Upper lobe of left lung (tissue), 6 donors: ENCODE measurements around the gene WFDC1. TPM values are rescaled to one million over a fixed set of nuclear protein-coding genes. Genes with fewer than 3 reads are reported as not detected.

Source experiments
- ATAC-seq, 2 donors: fragments of 200-7000 bp; cut with Tn5 transposase; one replicate each; pipeline ENCODE4 v1.9.1; 2022; ENCODE audit warnings: mild to moderate bottlenecking in 2 of 2, moderate library complexity in 2 of 2; ENCODE audit not compliant: low FRiP score in 2 of 2
- DNase-seq, 2 donors: peaks; one replicate each; pipeline ENCODE4 v3.0.0-alpha.2; 2019 to 2020
- H3K27ac ChIP-seq, 4 donors: fragments of 200-600 bp; sonication (generic); one replicate each; pipeline ENCODE4 v1.5.1; 2016 to 2019
- H3K27me3 ChIP-seq, 4 donors: fragments of 200-600 bp; sonication (generic); one replicate each; pipeline ENCODE4 v1.5.1; 2017 to 2019
- H3K36me3 ChIP-seq, 4 donors: fragments of 200-600 bp; sonication (generic); one replicate each; pipeline ENCODE4 v1.5.1; 2016 to 2019
- H3K4me1 ChIP-seq, 4 donors: fragments of 200-600 bp; sonication (generic); one replicate each; pipeline ENCODE4 v1.5.1; 2018 to 2019
- H3K4me3 ChIP-seq, 4 donors: fragments of 200-600 bp; sonication (generic); one replicate each; pipeline ENCODE4 v1.5.1; 2017 to 2019; ENCODE audit warnings: mild to moderate bottlenecking in 2 of 4, moderate library complexity in 1 of 4
- H3K9me3 ChIP-seq, 4 donors: fragments of 200-600 bp; sonication (generic); one replicate each; pipeline ENCODE4 v1.5.1; 2018 to 2019
- EP300 ChIP-seq, 4 donors: sonication (generic); formaldehyde crosslinking; IDR thresholded peaks; one replicate each; pipeline ENCODE4 v1.5.1; 2017; ENCODE audit warnings: antibody characterized with exemption in 4 of 4, control low read depth in 2 of 4
- POLR2A ChIP-seq, 4 donors: fragments of 450-650 bp; IDR thresholded peaks; one replicate each; pipeline ENCODE4 v1.5.1; 2016 to 2017; ENCODE audit warnings: antibody characterized with exemption in 4 of 4, mild to moderate bottlenecking in 2 of 4
- POLR2AphosphoS5 ChIP-seq, 2 donors: sonication (generic); formaldehyde crosslinking; IDR thresholded peaks; one replicate each; pipeline ENCODE4 v1.5.1; 2017; ENCODE audit warnings: antibody characterized with exemption in 2 of 2
- WGBS, 2 donors: methylation state at CpG; one replicate each; pipeline ENCODE4 v1.1.5; 2017 to 2018; 5-methylcytosine and 5-hydroxymethylcytosine counted together
- total RNA-seq, 6 donors: library from RNA; depleted of rRNA in 4 of 6; stranded (reverse); fragments of >200 nt in 4 of 6; gene quantifications; one replicate each; pipeline versions ENCODE4 v1.1.0 to v1.2.1, GENCODE V29; 2016 to 2021
- TF ChIP-seq, protein P1 (sequence below), 6 experiments: fragments of 450-650 bp in 4 of 6; fragments of 200-600 bp in 2 of 6; sonication (generic) in 2 of 6; IDR thresholded peaks; one replicate each; pipeline ENCODE4 v1.5.1; 2016 to 2019; ENCODE audit warnings: antibody characterized with exemption in 6 of 6
- donor health status: DM: no; HTN: no; CAD: no; lungs with moderate emphysema.
- donor health status: DM: no; HTN: yes; CAD: no; lungs with severe emphysema.

WFDC1 gene
- total RNA-seq, 6 donors from 2014 or later, result 3.5 to 63.0 (median 10.2) TPM

DNA sequence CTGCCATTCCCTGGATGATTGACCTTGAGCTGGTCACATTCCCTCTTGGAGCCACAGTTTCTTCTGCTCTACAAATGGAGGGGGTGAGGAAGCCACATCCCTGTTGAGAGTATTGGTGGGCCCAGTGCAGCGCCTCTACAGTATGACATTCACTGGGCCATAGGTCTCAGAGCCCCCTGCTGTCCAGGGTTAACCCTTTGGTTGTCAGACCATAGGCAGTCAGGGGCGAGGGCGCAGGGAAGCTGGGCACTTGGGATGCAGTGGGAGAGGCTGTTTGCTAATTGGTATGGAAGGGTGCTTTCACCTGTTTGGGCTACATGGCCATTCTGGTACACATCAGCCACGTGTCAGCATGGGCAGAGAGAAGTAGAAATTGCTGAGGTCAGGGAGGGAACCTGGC is 27.3 kb upstream of the WFDC1 start:
- H3K36me3 ChIP-seq, result no peaks in the 10 kb centered on the region
- 76 to 77% methylated on average over 4 of the region's 4 CpGs for WGBS, 2 donors
- H3K4me1 ChIP-seq, result no peaks in the 10 kb centered on the region
- TF ChIP-seq EP300 (IDR thresholded peaks at IDR 0.05) (no peak), POLR2AphosphoS5 (IDR thresholded peaks at IDR 0.05) (no peak), POLR2A (IDR thresholded peaks at IDR 0.05) (no peak)
- TF ChIP-seq, protein P1, sequence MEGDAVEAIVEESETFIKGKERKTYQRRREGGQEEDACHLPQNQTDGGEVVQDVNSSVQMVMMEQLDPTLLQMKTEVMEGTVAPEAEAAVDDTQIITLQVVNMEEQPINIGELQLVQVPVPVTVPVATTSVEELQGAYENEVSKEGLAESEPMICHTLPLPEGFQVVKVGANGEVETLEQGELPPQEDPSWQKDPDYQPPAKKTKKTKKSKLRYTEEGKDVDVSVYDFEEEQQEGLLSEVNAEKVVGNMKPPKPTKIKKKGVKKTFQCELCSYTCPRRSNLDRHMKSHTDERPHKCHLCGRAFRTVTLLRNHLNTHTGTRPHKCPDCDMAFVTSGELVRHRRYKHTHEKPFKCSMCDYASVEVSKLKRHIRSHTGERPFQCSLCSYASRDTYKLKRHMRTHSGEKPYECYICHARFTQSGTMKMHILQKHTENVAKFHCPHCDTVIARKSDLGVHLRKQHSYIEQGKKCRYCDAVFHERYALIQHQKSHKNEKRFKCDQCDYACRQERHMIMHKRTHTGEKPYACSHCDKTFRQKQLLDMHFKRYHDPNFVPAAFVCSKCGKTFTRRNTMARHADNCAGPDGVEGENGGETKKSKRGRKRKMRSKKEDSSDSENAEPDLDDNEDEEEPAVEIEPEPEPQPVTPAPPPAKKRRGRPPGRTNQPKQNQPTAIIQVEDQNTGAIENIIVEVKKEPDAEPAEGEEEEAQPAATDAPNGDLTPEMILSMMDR (IDR thresholded peaks at IDR 0.05), result no peak
- H3K4me3 ChIP-seq, result no peak overlapping the region
- DNase-seq (no peak), ATAC-seq (no peak)
- H3K27me3 ChIP-seq, result no peaks in the 10 kb centered on the region
- no peak overlapping the region for H3K27ac ChIP-seq
- no peaks in the 10 kb centered on the region for H3K9me3 ChIP-seq

DNA sequence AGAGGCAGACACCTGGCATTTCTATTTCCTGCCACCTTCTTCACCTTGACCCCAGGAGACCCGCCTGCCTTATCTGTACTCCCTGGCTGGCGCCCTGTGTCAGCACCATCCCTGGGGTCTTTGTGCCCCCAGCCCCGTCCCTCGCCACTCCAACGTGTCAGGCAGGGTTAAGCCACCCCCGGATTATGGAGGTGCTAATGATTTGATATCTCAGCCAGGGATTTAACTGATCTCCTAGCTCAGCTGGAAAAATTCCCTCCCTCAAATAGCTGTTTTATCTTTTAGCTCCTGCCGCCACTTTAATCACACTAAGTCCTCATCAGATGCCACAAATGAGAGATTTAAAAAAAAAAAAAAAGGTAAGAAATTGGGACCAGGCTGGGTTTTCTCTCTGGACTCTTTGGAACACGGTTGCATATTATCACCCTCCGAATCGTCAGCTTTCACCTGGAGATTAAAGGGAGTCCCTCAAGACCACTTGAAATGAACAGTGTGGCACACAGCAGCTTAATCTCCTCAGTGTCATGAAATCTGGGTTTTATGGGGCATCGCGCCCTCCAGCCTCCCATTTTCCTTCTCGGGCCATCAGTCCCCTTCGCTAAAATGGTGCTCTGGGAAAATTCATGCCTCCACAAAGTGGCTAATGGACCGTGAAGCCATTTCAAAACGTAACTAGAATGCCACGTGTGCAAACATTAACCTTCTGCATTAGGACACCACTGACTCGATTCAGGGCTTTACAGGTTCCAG is 26.2 kb upstream of the WFDC1 start:
- Histone ChIP-seq H3K27me3 (no peaks in the 10 kb centered on the region), H3K4me1 (no peaks in the 10 kb centered on the region), H3K27ac (no peak overlapping the region), H3K36me3 (no peaks in the 10 kb centered on the region), H3K4me3 (no peak overlapping the region), H3K9me3 (no peaks in the 10 kb centered on the region)
- no peak for DNase-seq
- no peak for ATAC-seq
- 55 to 57% methylated on average over 18 of the region's 18 CpGs for WGBS, 2 donors
- TF ChIP-seq, protein P1 (IDR thresholded peaks at IDR 0.05), result no peak
- TF ChIP-seq EP300 (IDR thresholded peaks at IDR 0.05) (no peak), POLR2AphosphoS5 (IDR thresholded peaks at IDR 0.05) (no peak), POLR2A (IDR thresholded peaks at IDR 0.05) (no peak)

DNA sequence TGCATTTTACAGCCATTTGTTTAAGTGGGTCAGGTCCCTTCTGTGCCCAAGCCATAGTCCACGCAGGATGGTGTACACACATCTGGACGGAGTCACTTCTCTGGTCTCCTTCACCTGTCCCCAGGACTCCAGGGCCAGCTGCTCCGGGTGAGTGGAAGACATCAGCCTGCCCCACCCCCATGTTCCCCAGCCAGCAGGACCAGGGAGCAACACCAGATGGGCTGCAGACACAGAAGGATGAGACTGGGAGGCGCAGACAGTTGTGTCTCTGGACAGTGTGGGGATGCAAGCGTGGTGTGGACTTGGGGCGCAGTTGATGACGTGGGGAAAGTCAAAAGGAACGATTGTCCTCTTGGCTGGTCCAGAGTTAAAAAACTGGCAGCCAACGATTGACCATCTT is 24.6 kb upstream of the WFDC1 start:
- TF ChIP-seq POLR2AphosphoS5 (IDR thresholded peaks at IDR 0.05) (no peak), POLR2A (IDR thresholded peaks at IDR 0.05) (no peak), EP300 (IDR thresholded peaks at IDR 0.05) (no peak)
- TF ChIP-seq, protein P1 (IDR thresholded peaks at IDR 0.05), result no peak
- WGBS, 2 donors, result 90 to 92% methylated on average over 9 of the region's 9 CpGs
- ATAC-seq (peak in 1 of 2 donors; percentile 27), DNase-seq (no peak)
- no peaks in the 10 kb centered on the region for H3K27me3 ChIP-seq
- no peaks in the 10 kb centered on the region for H3K36me3 ChIP-seq
- no peak overlapping the region for H3K27ac ChIP-seq
- H3K4me1 ChIP-seq, result no peaks in the 10 kb centered on the region
- no peak overlapping the region for H3K4me3 ChIP-seq
- no peaks in the 10 kb centered on the region for H3K9me3 ChIP-seq

DNA sequence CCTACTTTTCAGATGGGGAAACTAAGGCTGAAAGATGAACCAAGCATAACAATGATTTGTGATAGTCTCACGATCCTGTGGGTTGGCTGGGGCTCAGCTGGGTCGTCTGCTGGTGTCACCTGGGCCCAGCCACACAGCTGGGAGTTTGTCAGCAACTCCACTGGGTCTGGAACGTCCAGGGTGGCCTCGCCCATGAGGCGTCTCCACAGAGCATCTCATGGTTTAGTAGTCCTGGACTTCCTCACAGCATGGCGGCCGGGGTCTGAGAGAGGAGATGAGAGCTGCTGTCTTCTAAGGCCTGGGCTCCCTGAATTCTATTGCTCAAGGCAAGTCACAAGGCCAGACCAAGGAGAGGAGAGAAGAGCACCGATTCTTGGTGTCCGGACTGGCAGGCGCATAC is 24.1 kb upstream of the WFDC1 start:
- H3K27ac ChIP-seq, result no peak overlapping the region
- H3K9me3 ChIP-seq, result no peaks in the 10 kb centered on the region
- TF ChIP-seq POLR2AphosphoS5 (IDR thresholded peaks at IDR 0.05) (no peak), EP300 (IDR thresholded peaks at IDR 0.05) (no peak), POLR2A (IDR thresholded peaks at IDR 0.05) (no peak)
- TF ChIP-seq, protein P1 (IDR thresholded peaks at IDR 0.05), result no peak
- no peaks in the 10 kb centered on the region for H3K4me1 ChIP-seq
- DNase-seq (no peak), ATAC-seq (no peak)
- 81 to 86% methylated on average over 7 to 10 of the region's 10 CpGs for WGBS, 2 donors
- no peaks in the 10 kb centered on the region for H3K36me3 ChIP-seq
- no peaks in the 10 kb centered on the region for H3K27me3 ChIP-seq
- no peak overlapping the region for H3K4me3 ChIP-seq

DNA sequence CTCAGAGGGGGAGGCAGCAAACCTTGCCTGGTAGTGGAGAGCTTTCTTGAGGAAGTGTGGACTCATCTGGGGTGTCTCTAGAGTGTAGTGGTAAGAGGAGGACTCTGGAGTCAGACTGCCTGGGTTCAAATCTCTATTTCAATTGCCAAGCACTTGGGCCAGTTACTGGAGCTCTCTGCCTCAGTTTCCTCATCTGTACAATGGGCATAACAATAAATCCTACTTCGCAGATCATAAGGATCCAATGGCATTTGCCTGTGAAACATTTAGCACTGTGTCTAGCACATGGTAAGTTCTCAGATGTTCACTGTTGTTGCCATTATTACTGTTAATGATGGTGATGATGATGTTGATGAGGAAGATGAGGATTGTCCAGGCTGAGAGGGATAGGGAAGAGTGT is 23.6 kb upstream of the WFDC1 start:
- H3K27ac ChIP-seq, result no peak overlapping the region
- H3K27me3 ChIP-seq, result no peaks in the 10 kb centered on the region
- no peak for ATAC-seq
- H3K9me3 ChIP-seq, result no peaks in the 10 kb centered on the region
- H3K36me3 ChIP-seq, result no peaks in the 10 kb centered on the region
- 85 to 89% methylated on average over 1 of the region's 1 CpG for WGBS, 2 donors
- H3K4me1 ChIP-seq, result no peaks in the 10 kb centered on the region
- TF ChIP-seq POLR2A (IDR thresholded peaks at IDR 0.05), result no peak
- TF ChIP-seq POLR2AphosphoS5 (IDR thresholded peaks at IDR 0.05), result no peak
- no peak for TF ChIP-seq EP300 (IDR thresholded peaks at IDR 0.05)
- no peak for DNase-seq
- no peak overlapping the region for H3K4me3 ChIP-seq
